Measurements from ENCODE around the gene FYN.

FYN gene

GRCh38 chr6:111674413-111674812, 198.8 kb downstream of the FYN start:
- no peak for DNase-seq

- DNase-seq: no peak
Observed at GRCh38 chr6:111673937-111674336, 199.3 kb downstream of the FYN start.

GRCh38 chr6:111673532-111673931, 199.7 kb downstream of the FYN start:
- DNase-seq: no peak

GRCh38 chr6:111672761-111673450, 200.3 kb downstream of the FYN start:
- DNase-seq: peak; percentile 5

GRCh38 chr6:111669326-111669725, 203.9 kb downstream of the FYN start:
- DNase-seq: no peak

GRCh38 chr6:111668410-111668809, 204.8 kb downstream of the FYN start:
- no peak for DNase-seq

- DNase-seq: peak; percentile 41
Observed at GRCh38 chr6:111667931-111668330, 205.3 kb downstream of the FYN start.

GRCh38 chr6:111666847-111667246, 206.4 kb downstream of the FYN start:
- no peak for DNase-seq

GRCh38 chr6:111664565-111665030, 208.7 kb downstream of the FYN start:
- DNase-seq: no peak

GRCh38 chr6:111663692-111664564, 209.3 kb downstream of the FYN start:
- DNase-seq: peak; percentile 50

- DNase-seq: no peak
Observed at GRCh38 chr6:111662794-111663593, 210.3 kb downstream of the FYN start.

GRCh38 chr6:111662072-111662793, 211.0 kb downstream of the FYN start:
- DNase-seq: no peak

GRCh38 chr6:111661541-111662061, 211.7 kb downstream of the FYN start:
- no peak for DNase-seq

- DNase-seq: no peak
Observed at GRCh38 chr6:111660531-111660930, 212.7 kb downstream of the FYN start.

GRCh38 chr6:111658462-111659154, 214.6 kb downstream of the FYN start:
- no peak for DNase-seq

GRCh38 chr6:111657146-111657545, 216.1 kb downstream of the FYN start:
- DNase-seq: no peak

- no peak for DNase-seq
Observed at GRCh38 chr6:111653979-111654378, 219.3 kb downstream of the FYN start.

- peak; percentile 18 for DNase-seq
Observed at GRCh38 chr6:111653434-111653833, 219.8 kb downstream of the FYN start.

- no peak for DNase-seq
Observed at GRCh38 chr6:111652156-111652555, 221.1 kb downstream of the FYN start.

GRCh38 chr6:111651185-111652034, 221.8 kb downstream of the FYN start:
- DNase-seq: no peak

GRCh38 chr6:111650049-111650448, 223.2 kb downstream of the FYN start:
- no peak for DNase-seq

Data from NCI-H2227 treated with DMSO at 0.1 percent for 48 hours (cell line).